Fibroblast of villous mesenchyme (primary cell): ENCODE results near the gene CLEC4A. TPM values are rescaled to one million over a fixed set of nuclear protein-coding genes. Genes with fewer than 3 reads are reported as not detected.

Experiments
- DNase-seq: peaks from one replicate; pipeline ENCODE4 v3.0.0-alpha.2; 2010; ENCODE audit warnings: low read depth
- H3K4me3 ChIP-seq: 2 replicates; pipeline ENCODE4 v1.5.1; 2011; ENCODE audit warnings: low read depth, mild to moderate bottlenecking, low read length
- CTCF ChIP-seq: IDR thresholded peaks from 2 replicates; pipeline ENCODE4 v1.5.1; 2012; ENCODE audit warnings: low read depth, mild to moderate bottlenecking, low read length; ENCODE audit not compliant: insufficient read depth
- total RNA-seq: library from RNA; depleted of rRNA; stranded (reverse); fragments of >200 nt; gene quantifications from 2 replicates; pipeline ENCODE4 v1.2.3, GENCODE V29; 2012

Gene CLEC4A
- total RNA-seq = under 0.01 and 0.32 TPM in 2 replicates

DNA sequence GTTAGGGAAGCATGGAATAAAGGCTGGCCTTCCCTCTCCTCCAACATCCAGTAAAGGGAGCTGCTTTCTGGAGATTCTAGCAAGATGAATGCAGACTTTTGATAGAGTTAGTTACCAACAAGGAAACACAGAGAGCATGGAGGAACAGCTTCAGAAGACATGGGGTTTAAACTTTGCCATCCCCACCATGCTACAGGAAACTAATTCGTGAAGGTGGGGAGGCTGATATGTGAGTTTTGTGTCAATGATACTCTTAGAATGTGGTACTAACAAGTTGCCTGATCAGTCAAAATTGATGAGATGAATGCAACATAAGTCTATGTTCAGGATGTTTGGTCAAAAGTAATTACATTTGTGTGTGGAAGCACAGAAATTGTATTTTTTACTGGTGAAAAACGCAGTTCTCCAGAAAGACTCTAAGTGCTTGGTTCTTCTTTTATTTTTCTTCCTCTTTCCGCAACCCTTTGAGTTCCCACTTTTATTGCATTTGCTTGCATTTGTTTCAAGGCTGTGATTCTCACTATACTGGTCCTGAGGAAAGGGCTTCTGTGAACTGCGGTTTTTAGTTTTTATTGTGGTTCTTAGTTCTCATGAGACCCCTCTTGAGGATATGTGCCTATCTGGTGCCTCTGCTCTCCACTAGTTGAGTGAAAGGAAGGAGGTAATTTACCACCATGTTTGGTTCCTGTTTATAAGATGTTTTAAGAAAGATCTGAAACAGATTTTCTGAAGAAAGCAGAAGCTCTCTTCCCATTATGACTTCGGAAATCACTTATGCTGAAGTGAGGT, at the start of gene CLEC4A:
Gene CLEC4A, plus strand, starts transcription at position 494 of the 789 bp plus-strand sequence. Its CDS starts 262 bp downstream, at position 756.
- no peak for TF ChIP-seq CTCF
- DNase-seq = no peak
- no peak within 1 kb of the TSS for H3K4me3 ChIP-seq

DNA sequence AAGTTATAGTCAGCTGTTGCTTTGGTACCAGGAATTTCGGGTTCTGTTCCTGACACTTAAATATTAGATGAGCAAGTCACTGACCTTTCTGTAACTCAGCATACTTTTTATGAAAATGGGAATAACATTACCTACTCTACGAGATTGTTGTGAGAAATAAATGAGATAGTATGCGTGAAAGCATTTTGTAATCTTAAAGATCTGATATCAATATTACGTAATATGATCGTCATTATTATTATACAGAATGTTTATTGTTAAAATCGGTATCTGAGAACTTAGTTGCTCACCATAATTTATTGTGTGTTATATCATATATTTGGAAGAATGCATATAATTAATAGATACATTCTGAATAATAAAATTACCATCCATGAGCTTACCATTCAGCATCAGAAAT, 47.5 kb upstream of the CLEC4A start:
- DNase-seq = no peak
- no peak for TF ChIP-seq CTCF
- H3K4me3 ChIP-seq = no peak overlapping the region

DNA sequence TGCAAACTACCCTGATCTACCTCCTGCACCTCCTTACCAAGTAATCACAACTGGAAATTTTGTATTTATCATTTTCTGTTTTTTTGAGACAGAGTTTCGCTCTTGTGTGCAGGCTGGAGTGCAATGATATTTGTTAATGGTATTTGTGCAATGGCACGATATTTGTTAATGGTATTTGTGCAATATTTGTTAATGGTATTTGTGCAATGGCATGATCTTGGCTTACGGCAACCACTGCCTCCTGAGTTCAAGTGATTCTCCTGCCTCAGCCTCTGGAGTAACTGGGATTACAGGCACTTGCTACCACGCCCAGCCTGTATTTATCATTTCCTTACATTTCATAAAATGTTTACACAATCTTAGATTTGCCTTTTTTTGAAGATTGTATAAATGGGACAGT, 47.1 kb upstream of the CLEC4A start:
- no peak for DNase-seq
- no peak for TF ChIP-seq CTCF
- H3K4me3 ChIP-seq = no peak overlapping the region

- peak; percentile 68 for DNase-seq
- no peak for TF ChIP-seq CTCF
Measured at GRCh38 chr12:8077207-8077606, 46.2 kb upstream of the CLEC4A start.

GRCh38 chr12:8078398-8078797, 45.0 kb upstream of the CLEC4A start:
- TF ChIP-seq CTCF = peak; percentile 54
- peak; percentile 78 for DNase-seq
- no peak overlapping the region for H3K4me3 ChIP-seq

More at GRCh38 chr12:8077207-8077606, 46.2 kb upstream of the CLEC4A start:
- H3K4me3 ChIP-seq = no peak overlapping the region

- no peak overlapping the region for H3K4me3 ChIP-seq
- no peak for DNase-seq
- no peak for TF ChIP-seq CTCF
Measured at GRCh38 chr12:8078916-8079315, 44.5 kb upstream of the CLEC4A start.
